ENCODE data around the gene SEC23IP. TPM values are rescaled to one million over a fixed set of nuclear protein-coding genes. Genes with fewer than 3 reads are reported as not detected.

SEC23IP gene
- total RNA-seq, 4 donors from 2014 or later, result 15.4 to 51.3 (median 31.1) TPM

GRCh38 chr10:119852277-119852676 is 40.3 kb upstream of the SEC23IP start:
- H3K27ac ChIP-seq, result no peak overlapping the region
- no peaks in the 10 kb centered on the region for H3K27me3 ChIP-seq
- H3K9me3 ChIP-seq, result no peaks in the 10 kb centered on the region
- TF ChIP-seq EP300 (IDR thresholded peaks at IDR 0.05), result no peak
- no peak for TF ChIP-seq POLR2AphosphoS5 (IDR thresholded peaks at IDR 0.05)
- no peak for TF ChIP-seq CTCF (IDR thresholded peaks at IDR 0.05)
- no peak for TF ChIP-seq POLR2A (IDR thresholded peaks at IDR 0.05)
- ATAC-seq, result no peak
- no peak overlapping the region for H3K4me3 ChIP-seq
- 97 to 98% methylated on average over 6 of the region's 6 CpGs for WGBS, 2 donors (ENCODE audit: low coverage in 1 of 2)
- H3K36me3 ChIP-seq, result peaks cover 0 to 94% of the 10 kb centered on the region in 2 donors
- peaks cover 0 to 8% (median 0%) of the 10 kb centered on the region in 3 donors for H3K4me1 ChIP-seq

GRCh38 chr10:119852822-119853221 is 39.7 kb upstream of the SEC23IP start:
- no peak for TF ChIP-seq EP300 (IDR thresholded peaks at IDR 0.05)
- no peak for TF ChIP-seq POLR2A (IDR thresholded peaks at IDR 0.05)
- no peak for TF ChIP-seq POLR2AphosphoS5 (IDR thresholded peaks at IDR 0.05)
- no peak for TF ChIP-seq CTCF (IDR thresholded peaks at IDR 0.05)
- no peak for ATAC-seq
- Histone ChIP-seq H3K4me3 (no peak overlapping the region), H3K27me3 (no peaks in the 10 kb centered on the region), H3K36me3 (peaks cover 0 to 94% of the 10 kb centered on the region in 2 donors), H3K4me1 (peaks cover 0 to 13% (median 0%) of the 10 kb centered on the region in 3 donors), H3K9me3 (no peaks in the 10 kb centered on the region), H3K27ac (no peak overlapping the region)
- 82 to 86% methylated on average over 6 of the region's 6 CpGs for WGBS, 2 donors (ENCODE audit: low coverage in 1 of 2)

GRCh38 chr10:119853574-119853973 is 39.0 kb upstream of the SEC23IP start:
- no peak for ATAC-seq

GRCh38 chr10:119858063-119858462 is 34.5 kb upstream of the SEC23IP start:
- ATAC-seq, result no peak
- 36 to 56% methylated on average over 1 of the region's 1 CpG for WGBS, 2 donors (ENCODE audit: low coverage in 1 of 2)
- peaks cover 0 to 54% of the 10 kb centered on the region in 2 donors for H3K36me3 ChIP-seq
- H3K4me1 ChIP-seq, result peaks cover 0 to 37% (median 0%) of the 10 kb centered on the region in 3 donors
- no peaks in the 10 kb centered on the region for H3K27me3 ChIP-seq
- no peak overlapping the region for H3K4me3 ChIP-seq
- no peaks in the 10 kb centered on the region for H3K9me3 ChIP-seq
- H3K27ac ChIP-seq, result no peak overlapping the region
- TF ChIP-seq POLR2A (IDR thresholded peaks at IDR 0.05), result no peak
- TF ChIP-seq CTCF (IDR thresholded peaks at IDR 0.05), result no peak
- no peak for TF ChIP-seq EP300 (IDR thresholded peaks at IDR 0.05)
- TF ChIP-seq POLR2AphosphoS5 (IDR thresholded peaks at IDR 0.05), result no peak

More at GRCh38 chr10:119853574-119853973, 39.0 kb upstream of the SEC23IP start:
- peaks cover 0 to 20% (median 0%) of the 10 kb centered on the region in 3 donors for H3K4me1 ChIP-seq
- H3K9me3 ChIP-seq, result no peaks in the 10 kb centered on the region
- 62 to 80% methylated on average over 1 of the region's 1 CpG for WGBS, 2 donors (ENCODE audit: low coverage in 1 of 2)
- peaks cover 0 to 93% of the 10 kb centered on the region in 2 donors for H3K36me3 ChIP-seq
- TF ChIP-seq POLR2A (IDR thresholded peaks at IDR 0.05) (no peak), EP300 (IDR thresholded peaks at IDR 0.05) (no peak), CTCF (IDR thresholded peaks at IDR 0.05) (no peak), POLR2AphosphoS5 (IDR thresholded peaks at IDR 0.05) (no peak)
- H3K27me3 ChIP-seq, result no peaks in the 10 kb centered on the region
- no peak overlapping the region for H3K4me3 ChIP-seq
- H3K27ac ChIP-seq, result no peak overlapping the region
